GM19397 (cell line): Measurements from ENCODE around the gene HEATR1.
A peak's percentile ranks its signal among the peaks of the same experiment; 100 is the strongest.
"Not testable (repeated sequence)": the region's sequence is repeated elsewhere in the genome, so short reads cannot be mapped to it uniquely, and the experiment has no call there.

ENCODE experiments used
- ATAC-seq: cut with Tn5 transposase; IDR thresholded peaks from one replicate; pipeline ENCODE4 v1.9.1; 2021; ENCODE audit warnings: mild to moderate bottlenecking, moderate library complexity; ENCODE audit not compliant: unreplicated experiment

Gene HEATR1

GRCh38 chr1:236603991-236604904 is at the start of gene HEATR1:
HEATR1 (minus strand) TSS chr1:236604516; CDS start chr1:236604095, 421 bp downstream.
- peak; percentile 97 for ATAC-seq

- no peak for ATAC-seq
These were observed 40.8 kb upstream of the HEATR1 start for GRCh38 chr1:236645016-236645680.

GRCh38 chr1:236642763-236643162 is 38.4 kb upstream of the HEATR1 start:
- ATAC-seq, result no peak

DNA sequence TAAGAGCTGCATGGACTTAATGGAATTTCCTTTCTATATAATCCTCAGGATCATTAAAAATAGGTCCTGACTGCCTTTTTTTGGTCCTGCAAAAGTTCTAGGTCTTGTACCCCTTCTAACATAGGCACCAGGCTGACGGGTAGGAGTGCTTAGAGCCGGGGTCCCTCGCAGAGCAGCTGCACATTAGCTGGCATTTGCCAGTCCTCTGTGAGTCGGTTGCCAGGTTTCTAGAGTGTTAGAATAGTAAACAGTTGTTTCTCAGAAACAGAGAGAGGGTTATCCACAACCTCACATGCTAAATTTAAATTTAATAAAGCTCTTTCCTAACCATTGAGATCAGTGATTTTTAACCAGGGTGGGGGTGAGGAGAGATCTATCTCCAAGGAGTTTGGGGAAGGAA is 35.4 kb upstream of the HEATR1 start:
- ATAC-seq, result no peak

DNA sequence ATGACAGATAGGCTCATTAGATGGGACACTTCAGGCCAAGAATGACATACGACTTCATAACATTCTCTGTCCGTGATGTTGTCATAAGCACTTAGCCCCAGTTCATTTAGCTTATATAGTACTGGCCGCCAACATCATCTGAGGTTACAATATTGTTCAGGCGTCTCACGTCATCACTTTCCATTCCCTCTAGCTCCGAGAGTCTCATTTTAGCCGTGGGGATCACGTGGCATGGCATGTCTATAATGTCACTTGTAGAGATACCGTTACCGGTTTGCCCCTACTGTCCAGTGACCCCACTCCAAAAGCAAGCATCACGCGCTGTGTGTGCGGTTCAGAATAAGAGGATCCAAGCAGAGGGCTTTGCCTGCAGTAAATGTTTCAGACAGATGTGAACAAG is 34.6 kb upstream of the HEATR1 start:
- ATAC-seq, result no peak

GRCh38 chr1:236636017-236636416 is 31.7 kb upstream of the HEATR1 start:
- ATAC-seq, result no peak

GRCh38 chr1:236627727-236628408 is 23.6 kb upstream of the HEATR1 start:
- ATAC-seq, result no peak

- no peak for ATAC-seq
These were observed 19.3 kb upstream of the HEATR1 start for GRCh38 chr1:236623371-236624166.

DNA sequence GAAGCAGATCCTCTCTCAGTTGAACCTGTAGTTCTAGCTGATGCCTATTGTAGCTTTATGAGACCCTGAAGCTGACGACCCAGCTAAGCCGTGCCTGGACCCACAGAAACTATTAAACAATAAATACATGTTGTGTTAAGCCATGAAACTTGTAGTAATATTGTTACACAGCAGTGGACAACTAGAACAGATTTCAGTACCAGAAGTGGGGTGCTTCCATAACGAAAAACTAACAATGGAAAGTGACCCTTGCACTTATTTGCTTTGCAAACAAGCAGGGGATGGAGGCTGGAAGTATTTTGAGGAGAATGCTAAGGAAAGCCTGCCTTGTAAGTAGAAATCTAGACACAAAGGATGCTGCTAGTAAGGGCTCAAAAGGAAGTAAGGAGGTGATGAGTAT is 18.1 kb upstream of the HEATR1 start:
- no peak for ATAC-seq

DNA sequence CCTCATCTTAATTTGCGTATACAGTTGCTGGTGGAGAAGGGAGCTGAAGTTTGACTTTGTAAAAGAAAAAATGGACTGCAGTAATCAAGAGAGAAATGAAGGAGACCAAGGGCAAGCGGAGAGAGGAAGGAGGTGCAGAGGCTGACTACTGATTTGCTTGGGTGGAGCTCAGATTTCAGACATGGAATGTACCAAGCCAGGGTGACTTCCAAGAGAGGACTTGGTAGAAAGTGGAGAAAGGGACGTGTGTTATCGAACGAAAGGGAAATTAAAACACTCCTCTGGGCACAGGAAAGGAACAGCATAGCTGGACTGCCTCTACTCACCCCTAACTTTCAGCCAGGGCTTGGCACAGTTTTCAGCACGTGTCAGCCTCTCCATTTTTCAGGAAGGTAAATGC is 15.1 kb upstream of the HEATR1 start:
- no peak for ATAC-seq

DNA sequence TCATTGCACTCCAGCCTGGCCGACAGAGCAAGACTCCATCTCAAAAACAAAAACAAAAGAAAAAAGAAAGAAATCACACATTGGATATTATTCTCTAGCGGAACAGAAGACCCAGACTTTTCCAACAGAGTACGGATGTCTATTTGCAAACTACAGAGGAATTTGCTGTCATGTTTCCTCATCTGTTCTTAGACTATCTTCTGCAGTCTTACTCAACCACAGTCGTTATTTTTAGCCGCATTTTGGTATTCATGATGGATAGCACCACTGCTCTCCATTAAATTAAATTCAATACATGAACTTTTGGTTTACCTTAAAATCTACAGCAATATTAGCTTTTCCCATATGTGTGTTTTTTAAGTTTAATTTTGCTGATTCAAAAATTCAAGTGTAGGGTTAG is 14.2 kb upstream of the HEATR1 start:
- no peak for ATAC-seq

GRCh38 chr1:236615399-236616148 is 11.3 kb upstream of the HEATR1 start:
- ATAC-seq, result no peak

DNA sequence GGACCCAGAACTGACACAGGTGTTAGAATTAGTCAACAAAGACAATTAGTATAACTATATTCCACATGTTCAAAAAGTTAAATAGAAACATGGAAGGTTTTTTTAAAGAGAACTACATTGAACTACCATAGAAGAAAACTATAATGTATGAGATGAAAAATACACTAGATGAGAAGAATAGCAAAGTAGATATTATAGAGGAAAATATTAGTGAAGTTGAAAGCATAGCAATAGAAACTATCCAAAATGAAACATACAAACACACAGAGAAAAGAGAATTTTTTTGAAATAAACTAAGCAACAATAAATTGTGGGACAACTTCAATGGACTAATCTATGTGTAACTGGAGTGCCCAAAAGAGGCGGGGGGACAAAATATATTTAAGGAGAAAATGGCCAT is 8.0 kb upstream of the HEATR1 start:
- no peak for ATAC-seq

GRCh38 chr1:236608930-236609726 is 4.8 kb upstream of the HEATR1 start:
- ATAC-seq, result no peak

- ATAC-seq, result not testable (repeated sequence)
These were observed 3.3 kb upstream of the HEATR1 start for GRCh38 chr1:236607597-236607996.

- ATAC-seq, result no peak
These were observed 840 bp upstream of the HEATR1 start for GRCh38 chr1:236604905-236605806.

- ATAC-seq, result no peak
These were observed 2.1 kb downstream of the HEATR1 start for GRCh38 chr1:236602171-236602570.

DNA sequence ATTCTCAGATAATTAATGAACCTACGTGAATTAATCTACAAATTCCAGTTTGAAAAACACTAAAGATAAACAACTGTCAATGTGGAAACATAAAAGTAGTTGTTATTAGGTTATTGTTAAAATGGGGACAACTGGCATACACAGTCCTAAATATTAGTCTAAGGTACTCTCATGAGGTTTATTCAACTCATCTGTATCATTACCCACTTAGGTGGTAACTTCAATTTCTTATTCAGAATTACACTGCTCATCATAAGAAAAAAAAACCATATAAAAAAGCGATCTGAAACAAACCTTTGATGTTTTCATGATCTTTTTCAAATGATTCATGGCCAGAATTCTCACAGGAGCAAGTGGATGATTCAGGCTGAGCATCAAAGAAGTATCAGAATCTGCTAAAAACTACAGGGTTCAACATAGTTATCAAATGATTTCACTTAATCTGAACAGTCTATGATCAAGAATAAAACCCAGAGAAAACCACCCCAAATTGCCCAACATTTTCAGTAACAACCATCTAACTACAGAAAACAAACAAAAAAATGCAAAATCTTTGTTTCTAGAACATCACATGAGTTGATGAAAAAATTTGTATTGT is 13.7 kb downstream of the HEATR1 start:
- no peak for ATAC-seq
